GM19467 (cell line): Measurements from ENCODE around the gene PCBP3.

Experiments used
- ATAC-seq: cut with Tn5 transposase; IDR thresholded peaks from one replicate; pipeline ENCODE4 v1.9.1; 2021; ENCODE audit warnings: mild to moderate bottlenecking, moderate library complexity; ENCODE audit not compliant: unreplicated experiment

Gene PCBP3

DNA sequence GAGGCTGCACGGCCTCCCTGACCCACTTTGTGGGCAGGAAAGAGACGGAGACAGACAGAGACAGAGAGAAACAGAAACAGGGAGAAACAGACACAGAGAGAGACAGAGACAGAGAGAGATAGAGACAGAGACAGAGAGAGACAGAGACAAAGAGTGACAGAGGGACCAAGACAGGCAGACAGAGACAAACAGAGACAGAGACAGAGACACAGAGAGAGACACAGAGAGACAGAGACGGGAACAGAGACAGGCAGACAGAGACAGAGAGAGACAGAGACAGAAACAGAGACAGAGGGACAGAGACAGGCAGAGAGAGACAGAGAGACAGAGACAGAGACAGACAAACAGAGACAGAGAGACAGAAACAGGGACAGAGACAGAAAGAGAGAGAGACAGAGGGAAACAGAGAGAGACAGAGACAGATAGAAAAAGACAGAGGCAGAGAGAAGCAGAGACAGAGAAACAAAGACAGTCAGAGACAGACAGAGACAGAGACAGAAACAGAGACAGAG, 341.1 kb downstream of the PCBP3 start:
- ATAC-seq: no peak

DNA sequence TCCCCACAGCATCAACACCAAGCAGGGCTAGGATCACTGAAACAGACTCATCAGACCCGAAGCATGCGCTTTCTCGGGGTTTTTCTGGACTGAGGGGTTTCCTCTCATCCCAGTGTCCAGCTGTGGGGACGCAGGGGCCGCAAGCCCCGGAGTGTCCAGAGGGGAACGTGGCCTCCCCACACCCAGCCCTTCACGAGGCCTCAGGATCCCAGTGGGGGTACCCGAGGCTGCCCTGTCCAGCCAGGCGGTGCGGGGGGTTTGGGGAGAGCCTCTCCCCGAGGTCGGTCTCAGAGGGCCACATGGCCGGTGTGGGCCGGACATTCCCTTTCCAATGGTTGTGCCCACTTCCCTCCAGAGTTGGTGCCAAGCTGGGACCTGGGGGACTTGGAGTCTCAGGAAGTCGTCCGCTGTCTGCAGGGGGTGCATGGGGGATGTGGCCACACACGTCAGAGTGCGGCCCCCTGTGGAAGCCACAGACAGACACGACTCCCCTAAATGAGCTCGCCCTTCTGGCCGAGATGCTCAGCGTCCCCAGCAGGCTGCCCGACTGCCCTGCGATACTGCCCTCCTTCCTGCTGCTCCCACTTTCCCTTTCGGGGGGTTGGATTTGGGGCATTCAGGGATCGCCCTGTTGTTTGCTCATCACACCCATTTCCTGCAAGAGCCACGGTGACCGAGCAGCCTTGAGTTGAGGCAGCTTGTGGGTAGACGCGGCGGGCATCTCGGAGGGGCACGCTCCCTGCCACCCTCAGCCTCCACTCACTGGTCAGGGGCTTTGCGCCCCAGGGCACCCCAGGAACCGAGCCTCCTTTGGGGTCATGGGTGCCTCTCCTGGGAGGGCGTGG, 342.2 kb downstream of the PCBP3 start:
- no peak for ATAC-seq

DNA sequence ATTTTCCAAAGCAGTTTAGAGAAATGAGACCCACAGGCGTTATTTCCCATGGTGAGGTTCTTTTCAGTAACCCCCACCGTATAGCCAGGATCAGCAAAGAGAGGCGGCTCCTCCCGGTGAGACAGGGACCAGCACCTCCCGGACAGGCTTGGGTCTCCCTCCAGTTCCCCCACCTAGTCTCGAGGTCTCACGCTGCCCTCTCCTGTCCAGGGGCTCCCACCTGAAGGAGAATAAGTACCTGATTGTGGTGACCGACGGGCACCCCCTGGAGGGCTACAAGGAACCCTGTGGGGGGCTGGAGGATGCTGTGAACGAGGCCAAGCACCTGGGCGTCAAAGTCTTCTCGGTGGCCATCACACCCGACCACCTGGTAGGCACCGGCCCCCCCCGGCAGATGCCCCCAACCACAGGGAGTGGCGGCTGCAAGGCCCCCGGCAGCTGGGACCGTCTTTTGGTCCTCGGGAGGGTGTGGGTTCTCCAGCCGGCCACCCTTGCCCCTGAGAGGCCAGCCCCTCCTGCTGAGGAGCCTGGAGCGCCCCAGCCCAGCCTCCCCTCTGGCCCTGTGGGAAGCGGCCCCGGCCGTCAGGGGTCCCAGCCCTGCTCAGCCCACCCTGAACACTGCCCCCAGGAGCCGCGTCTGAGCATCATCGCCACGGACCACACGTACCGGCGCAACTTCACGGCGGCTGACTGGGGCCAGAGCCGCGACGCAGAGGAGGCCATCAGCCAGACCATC, 343.0 kb downstream of the PCBP3 start:
- no peak for ATAC-seq

DNA sequence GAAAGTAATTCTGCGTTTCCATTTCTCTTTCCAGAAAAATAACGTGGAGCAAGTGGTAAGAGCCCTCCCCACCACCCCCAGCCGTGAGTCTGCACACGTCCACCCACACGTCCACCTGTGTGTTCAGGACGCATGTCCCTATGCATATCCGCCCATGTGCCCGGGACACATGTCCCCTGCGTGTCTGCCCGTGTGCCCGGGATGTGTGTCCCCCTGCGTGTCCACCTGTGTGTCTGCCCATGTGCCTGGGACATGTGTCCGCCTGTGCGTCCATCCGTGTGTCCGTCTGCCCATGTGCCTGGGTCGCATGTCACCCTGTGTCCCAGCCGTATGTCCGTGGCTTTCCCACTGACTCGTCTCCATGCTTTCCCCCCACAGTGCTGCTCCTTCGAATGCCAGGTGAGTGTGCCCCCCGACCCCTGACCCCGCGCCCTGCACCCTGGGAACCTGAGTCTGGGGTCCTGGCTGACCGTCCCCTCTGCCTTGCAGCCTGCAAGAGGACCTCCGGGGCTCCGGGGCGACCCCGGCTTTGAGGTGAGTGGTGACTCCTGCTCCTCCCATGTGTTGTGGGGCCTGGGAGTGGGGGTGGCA, 343.7 kb downstream of the PCBP3 start:
- no peak for ATAC-seq

DNA sequence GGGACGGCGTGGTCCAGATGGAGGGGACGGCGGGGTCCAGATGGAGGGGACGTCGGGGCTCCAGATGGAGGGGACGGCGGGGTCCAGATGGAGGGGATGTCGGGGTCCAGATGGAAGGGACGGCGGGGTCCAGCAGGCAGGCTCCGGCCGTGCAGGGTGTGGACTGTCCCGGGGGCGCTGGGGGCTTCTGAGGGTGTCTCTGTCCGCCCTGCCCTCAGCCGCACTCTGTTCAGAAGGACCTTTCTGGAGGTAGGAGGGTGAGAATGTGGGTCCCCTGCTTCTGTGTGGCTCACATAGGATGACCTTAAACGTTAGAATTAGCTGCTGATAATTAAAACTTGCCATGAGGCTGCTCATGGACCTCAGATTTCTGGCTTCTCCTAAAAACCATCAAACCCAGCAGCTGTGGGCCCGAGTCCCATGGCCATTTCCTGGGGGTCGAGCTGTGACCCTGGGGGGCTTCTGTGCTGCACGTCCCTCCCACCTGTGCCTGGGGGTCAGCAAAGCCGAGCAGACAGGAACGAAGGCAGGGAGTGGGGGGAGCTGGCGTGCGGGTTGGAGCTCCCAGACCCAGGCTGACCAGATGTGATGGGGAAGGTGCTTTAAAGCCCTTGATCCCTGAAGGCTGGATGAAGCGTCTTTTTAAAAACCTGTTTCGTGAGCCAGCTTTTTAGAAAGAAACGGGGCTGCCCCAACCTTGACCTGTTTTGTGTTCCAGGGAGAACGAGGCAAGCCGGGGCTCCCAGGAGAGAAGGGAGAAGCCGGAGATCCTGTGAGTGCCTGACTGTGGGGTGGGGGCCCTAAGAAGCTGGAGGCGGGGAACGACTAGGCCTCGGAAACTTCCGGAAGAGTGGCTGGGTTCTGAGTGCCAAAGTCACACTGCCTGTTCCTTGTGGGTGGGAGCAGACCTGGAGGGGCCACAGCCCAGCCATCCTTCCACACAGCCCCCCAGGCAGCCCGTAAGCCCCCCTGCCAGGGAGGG, 345.1 kb downstream of the PCBP3 start:
- no peak for ATAC-seq

DNA sequence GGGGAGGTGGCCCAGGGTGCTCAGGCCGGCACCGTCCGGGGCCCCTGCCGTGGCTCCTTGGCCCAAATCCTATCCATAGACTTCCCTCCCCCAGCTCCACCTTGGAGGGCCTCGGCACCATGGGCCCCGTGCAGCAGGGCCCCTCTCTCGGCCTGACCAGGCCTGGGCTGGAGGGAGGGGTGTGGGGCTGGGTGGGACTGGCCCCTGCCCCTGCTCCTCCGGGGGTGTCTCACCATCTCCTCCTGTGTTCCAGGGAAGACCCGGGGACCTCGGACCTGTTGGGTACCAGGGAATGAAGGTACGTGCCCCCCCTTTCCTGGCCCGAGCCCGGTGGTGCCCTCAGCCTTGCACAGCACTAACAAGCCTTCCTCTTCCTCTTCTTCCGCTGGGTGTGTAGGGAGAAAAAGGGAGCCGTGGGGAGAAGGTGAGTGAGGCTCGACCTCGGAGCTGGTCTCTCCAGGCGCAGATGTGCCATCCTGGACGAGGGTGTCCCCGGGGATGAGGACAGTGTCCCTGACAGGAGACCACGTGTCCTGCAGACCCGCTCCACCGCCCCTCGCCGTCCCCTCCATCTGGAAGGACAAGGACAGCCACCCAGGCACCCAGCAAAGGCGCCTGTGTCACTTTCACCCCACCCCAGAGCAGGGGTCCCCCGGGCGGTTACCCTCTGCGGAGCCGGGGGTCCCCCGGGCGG, 346.0 kb downstream of the PCBP3 start:
- no peak for ATAC-seq

DNA sequence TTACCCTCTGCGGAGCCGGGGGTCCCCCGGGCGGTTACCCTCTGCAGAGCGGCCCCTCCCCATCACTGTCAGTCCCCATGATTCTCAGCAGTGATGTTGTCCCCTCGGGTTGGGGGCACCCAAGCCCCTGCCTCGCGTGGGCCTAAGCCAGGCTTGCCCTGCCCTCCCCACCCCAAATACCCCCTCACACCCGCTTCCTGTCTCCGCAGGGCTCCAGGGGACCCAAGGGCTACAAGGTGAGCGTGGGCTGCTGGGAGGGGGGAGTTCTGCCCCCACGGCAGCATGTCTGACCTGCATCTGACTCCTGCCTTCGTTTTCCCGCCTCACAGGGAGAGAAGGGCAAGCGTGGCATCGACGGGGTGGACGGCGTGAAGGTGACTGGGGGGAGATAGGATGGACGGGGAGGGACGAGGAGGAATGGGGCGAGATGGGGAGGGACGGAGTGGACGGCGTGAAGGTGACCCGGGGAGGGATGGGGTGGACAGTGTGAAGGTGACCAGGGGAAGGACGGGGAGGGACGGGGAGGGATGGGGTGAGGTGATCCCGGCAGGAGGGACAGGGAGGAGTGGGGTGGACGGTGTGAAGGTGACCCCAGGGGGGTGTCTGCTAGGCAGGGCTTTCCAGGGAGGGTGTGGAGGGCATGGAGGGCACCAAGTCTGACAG, 346.7 kb downstream of the PCBP3 start:
- no peak for ATAC-seq

DNA sequence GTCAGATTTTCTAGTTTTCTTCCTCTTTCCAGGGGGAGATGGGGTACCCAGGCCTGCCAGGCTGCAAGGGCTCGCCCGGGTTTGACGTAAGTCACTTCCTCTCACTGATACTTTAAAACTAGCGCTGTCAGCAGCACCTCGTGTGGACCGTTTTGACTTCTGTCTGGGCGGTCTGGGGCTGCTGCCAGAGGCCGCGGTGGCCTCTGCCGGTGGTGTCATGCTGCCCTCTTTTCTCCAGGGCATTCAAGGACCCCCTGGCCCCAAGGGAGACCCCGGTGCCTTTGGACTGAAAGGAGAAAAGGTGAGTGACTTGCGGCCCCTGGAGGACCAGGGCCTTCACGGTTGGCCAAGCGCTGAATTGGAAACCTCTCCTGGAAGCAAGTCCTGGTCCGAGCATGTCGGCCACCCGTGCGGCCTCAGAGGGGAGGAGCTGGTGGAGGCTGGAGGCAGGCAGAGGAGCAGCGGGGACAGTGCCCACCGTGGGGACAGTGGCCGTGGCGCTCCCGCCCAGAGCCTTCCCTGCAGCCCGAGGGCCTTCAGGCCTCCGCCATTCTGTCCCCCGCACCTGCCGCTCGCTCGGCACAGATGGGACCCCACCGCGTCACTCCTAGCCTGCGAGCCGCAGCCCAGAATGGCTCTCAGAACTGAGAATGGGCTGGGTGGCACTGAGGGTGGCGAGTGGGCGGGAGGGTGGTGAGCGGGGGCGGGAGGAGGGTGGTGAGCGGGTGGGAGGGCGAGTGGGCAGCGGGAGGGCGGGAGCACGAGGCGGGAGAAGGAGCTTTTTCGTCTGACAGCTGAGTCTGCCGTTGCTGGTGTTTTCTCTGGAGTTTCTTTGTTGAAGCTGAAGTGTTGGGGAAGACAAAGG, 347.4 kb downstream of the PCBP3 start:
- no peak for ATAC-seq

DNA sequence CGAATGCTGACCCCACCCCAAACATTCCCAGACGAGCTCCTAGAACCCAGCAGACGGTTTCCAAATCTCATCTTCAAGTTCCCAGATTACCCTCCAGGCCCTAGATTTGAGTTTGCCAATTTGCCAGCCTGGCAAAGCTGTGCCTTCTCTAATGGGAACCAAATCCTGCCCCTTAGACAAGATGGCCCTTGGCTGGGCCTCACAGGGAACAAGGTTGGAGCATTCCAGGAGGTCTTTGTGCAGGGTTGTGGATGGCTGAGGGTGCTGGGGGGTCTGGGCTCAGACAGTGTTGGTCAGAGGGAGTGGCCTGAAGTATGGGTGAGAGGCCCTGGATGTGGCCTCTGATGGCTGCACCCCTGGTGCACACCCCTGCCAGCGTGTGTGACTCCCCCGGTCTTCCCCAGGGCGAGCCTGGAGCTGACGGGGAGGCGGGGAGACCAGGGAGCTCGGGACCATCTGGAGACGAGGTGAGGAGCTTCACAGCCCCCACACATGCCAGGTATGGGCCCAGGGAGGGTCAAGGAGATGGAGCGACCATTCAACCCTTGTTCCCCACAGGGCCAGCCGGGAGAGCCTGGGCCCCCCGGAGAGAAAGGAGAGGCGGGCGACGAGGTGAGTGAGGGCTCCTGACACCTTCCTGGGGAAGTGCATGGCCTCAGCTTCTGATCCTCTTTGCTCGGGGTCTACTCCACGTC, 348.2 kb downstream of the PCBP3 start:
- ATAC-seq: no peak
